Astrocyte of the cerebellum (primary cell): ENCODE data around the gene ZNF521.

Experiments used
- DNase-seq: peaks from one replicate; pipeline ENCODE4 v3.0.0-alpha.2; 2011; ENCODE audit warnings: low read depth
- H3K4me3 ChIP-seq: 2 replicates; pipeline ENCODE4 v1.5.1; 2011; ENCODE audit warnings: mild to moderate bottlenecking, low read depth, low read length, moderate library complexity
- CTCF ChIP-seq: IDR thresholded peaks from 2 replicates; pipeline ENCODE4 v1.5.1; 2012; ENCODE audit warnings: low read length, low read depth, moderate library complexity, mild to moderate bottlenecking; ENCODE audit errors: missing control alignments
- in situ Hi-C: cut with HindIII; loops from 2 replicates; pipeline ENCODE4 v1.10.0; 2017; ENCODE audit warnings: low sequenced_read_pairs

Gene ZNF521

GRCh38 chr18:25123438-25124232 lies 228.3 kb downstream of the ZNF521 start:
- no peak for TF ChIP-seq CTCF
- in situ Hi-C loops = no loop called here
- DNase-seq = no peak
- no peak overlapping the region for H3K4me3 ChIP-seq

DNA sequence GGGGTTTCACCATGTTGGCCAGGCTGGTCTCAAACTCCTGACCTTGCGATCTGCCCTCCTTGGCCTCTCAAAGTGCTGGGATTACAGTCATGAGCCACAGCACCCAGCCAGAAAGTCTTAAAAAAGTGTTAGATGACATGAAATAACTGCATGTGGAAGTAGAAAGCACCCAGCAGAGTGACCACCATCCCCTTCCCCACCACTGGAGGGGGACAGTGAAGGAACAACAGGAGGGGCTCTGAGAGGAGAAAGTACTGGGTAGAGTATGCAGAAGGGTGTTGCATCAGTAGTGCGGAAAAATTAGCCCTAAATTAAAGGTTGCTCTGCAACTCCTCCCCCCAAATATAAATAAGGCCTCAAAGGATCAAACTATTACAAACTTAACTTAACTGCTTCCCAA lies 230.5 kb downstream of the ZNF521 start:
- no peak for TF ChIP-seq CTCF

DNA sequence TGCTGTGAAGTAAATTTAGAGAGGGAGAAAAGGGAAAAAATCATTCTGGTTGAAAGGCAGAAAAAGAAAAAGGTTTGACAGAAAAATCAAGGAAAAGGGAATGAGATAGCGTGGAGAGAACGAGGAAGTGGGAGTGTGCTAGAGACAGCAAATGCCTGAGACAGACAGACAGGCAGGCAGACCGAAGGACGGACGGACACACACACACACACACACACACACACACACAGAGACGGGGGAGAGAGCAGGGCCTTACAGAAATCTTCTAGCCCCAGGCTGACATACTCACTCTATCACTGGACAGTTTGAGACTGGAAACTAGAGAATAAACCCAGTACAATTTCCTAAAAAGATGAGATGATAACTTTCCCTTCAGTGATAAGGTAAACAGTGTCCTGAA lies 238.4 kb downstream of the ZNF521 start:
- DNase-seq = no peak
- no peak for TF ChIP-seq CTCF
- no peak overlapping the region for H3K4me3 ChIP-seq
- in situ Hi-C loops = no loop called here

More for the DNA sequence above, 230.5 kb downstream of the ZNF521 start:
- no peak for DNase-seq
- in situ Hi-C loops = no loop called here
- no peak overlapping the region for H3K4me3 ChIP-seq

DNA sequence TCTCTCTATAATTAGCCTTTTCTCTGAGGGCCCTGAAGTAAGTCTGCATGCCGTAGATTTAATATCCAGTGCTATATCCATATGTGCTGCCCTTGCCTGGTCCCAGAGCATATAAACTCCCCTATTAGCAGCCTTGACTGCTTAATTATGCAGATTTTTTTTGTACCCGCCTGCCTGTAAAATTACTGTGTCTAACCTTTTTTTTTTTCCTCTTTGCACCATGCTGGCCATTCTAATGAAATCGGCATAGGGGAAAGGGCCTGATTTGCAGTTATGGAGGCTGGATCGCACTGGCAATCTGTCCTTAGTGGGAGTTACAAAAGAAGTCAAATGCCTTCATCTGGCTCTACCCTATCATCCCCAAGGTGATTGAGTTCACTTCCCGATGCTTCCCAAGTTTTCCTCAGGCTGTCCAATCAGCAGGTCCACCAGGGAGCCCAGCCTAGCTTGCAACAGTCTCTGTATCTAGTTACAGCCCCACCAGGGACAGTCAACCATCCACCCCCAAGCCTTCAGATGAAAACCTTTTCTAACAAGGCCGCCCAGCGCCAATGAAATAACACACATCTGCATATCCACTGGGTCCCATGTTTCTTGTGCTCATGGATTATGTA lies 239.0 kb downstream of the ZNF521 start:
- no peak for TF ChIP-seq CTCF
- DNase-seq = no peak
- in situ Hi-C loops = no loop called here
- no peak overlapping the region for H3K4me3 ChIP-seq

- in situ Hi-C loops = no loop called here
- DNase-seq = no peak
- no peak overlapping the region for H3K4me3 ChIP-seq
- no peak for TF ChIP-seq CTCF
Measured at GRCh38 chr18:25111377-25112288, 240.3 kb downstream of the ZNF521 start.

DNA sequence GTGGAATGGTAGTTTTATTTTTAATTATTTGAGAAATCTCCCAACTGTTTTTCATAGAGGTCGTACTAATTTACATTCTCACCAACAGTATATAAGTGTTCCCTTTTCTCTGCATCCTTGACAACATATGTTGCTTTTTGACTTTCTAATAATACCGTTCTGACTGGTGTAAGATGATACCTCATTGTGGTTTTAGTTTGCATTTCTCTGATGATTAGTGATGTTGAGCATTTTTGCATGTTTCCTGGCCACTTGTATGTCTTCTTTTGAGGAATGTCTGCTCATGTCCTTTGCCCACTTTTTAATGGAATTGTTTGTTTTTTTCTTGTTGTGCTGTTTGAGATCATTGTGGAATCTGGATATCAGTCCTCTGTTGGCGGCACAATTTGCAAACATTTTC lies 242.5 kb downstream of the ZNF521 start:
- in situ Hi-C loops = no loop called here
- no peak for DNase-seq
- no peak for TF ChIP-seq CTCF

More for the DNA sequence above, 242.5 kb downstream of the ZNF521 start:
- no peak overlapping the region for H3K4me3 ChIP-seq
